Sigmoid colon (tissue), 7 donors: ENCODE data around the gene PSENEN. TPM values are rescaled to one million over a fixed set of nuclear protein-coding genes. Genes with fewer than 3 reads are reported as not detected.

Source experiments
- DNase-seq: peaks from one replicate; pipeline ENCODE4 v3.0.0-alpha.2; 2019
- H3K27ac ChIP-seq, 4 donors: fragments of 200-600 bp; sonication (generic); one replicate each; pipeline ENCODE4 v1.5.1; 2016 to 2019; ENCODE audit warnings: mild to moderate bottlenecking in 1 of 4
- H3K27me3 ChIP-seq, 3 donors: fragments of 200-600 bp; sonication (generic); one replicate each; pipeline ENCODE4 v1.5.1; 2019; ENCODE audit warnings: mild to moderate bottlenecking in 1 of 3
- H3K36me3 ChIP-seq, 4 donors: fragments of 200-600 bp; sonication (generic); one replicate each; pipeline ENCODE4 v1.5.1; 2016 to 2019
- H3K4me1 ChIP-seq, 4 donors: fragments of 200-600 bp; sonication (generic); one replicate each; pipeline ENCODE4 v1.5.1; 2017 to 2019
- H3K4me3 ChIP-seq, 4 donors: fragments of 200-600 bp; sonication (generic); one replicate each; pipeline ENCODE4 v1.5.1; 2017 to 2019; ENCODE audit warnings: mild to moderate bottlenecking in 2 of 4, moderate library complexity in 1 of 4
- H3K9me3 ChIP-seq, 4 donors: fragments of 200-600 bp in 3 of 4; sonication (generic) in 3 of 4; one replicate each; pipeline versions ENCODE4 v1.5.1 to v1.6.1; 2013 to 2019
- CTCF ChIP-seq, 4 experiments: fragments of 450-650 bp in 3 of 4; fragments of 200-600 bp in 1 of 4; IDR thresholded peaks; one replicate each; pipeline ENCODE4 v1.5.1; 2016 to 2019; ENCODE audit warnings: antibody characterized with exemption in 4 of 4, mild to moderate bottlenecking in 3 of 4, moderate library complexity in 2 of 4
- EP300 ChIP-seq, 4 donors: sonication (generic); formaldehyde crosslinking; IDR thresholded peaks; one replicate each; pipeline ENCODE4 v1.6.1; 2017; ENCODE audit warnings: antibody characterized with exemption in 4 of 4
- POLR2A ChIP-seq, 2 donors: fragments of 450-650 bp; IDR thresholded peaks; one replicate each; pipeline ENCODE4 v1.6.1; 2016; ENCODE audit warnings: antibody characterized with exemption in 2 of 2, mild to moderate bottlenecking in 2 of 2, moderate library complexity in 2 of 2
- POLR2AphosphoS5 ChIP-seq, 4 donors: sonication (generic); formaldehyde crosslinking; IDR thresholded peaks; one replicate each; pipeline ENCODE4 v1.6.1; 2017; ENCODE audit warnings: antibody characterized with exemption in 4 of 4
- WGBS, 2 donors: extraction: QIAGEN DNeasy Blood & Tissue Kit; methylation state at CpG; one replicate each; pipeline ENCODE4 v1.1.7; 2013; 5-methylcytosine and 5-hydroxymethylcytosine counted together
- intact Hi-C: fragments of 100-400 bp; cut with DNase I; formaldehyde crosslinking; loops from one replicate; pipeline ENCODE4 v1.15.1; 2023
- polyA plus RNA-seq, 3 donors: library from polyadenylated mRNA; stranded (reverse); fragments of 200-250 nt; gene quantifications; one replicate each; pipeline ENCODE4 v1.2.3, GENCODE V29; 2013
- total RNA-seq, 4 donors: library from RNA; depleted of rRNA; stranded (reverse); fragments of >200 nt; gene quantifications; one replicate each; pipeline ENCODE4 v1.1.0, GENCODE V29; 2016
- donor health status: healthy with polysubstance abuse.
- donor health status: Bipolar disorder and iron deficiency.
- donor health status: healthy.

The PSENEN gene
- total and polyA plus RNA-seq, 7 donors = 27.8 to 72.3 (median 44.9) TPM

- Histone ChIP-seq H3K4me1 (peaks cover 0 to 39% (median 27%) of the 10 kb centered on the region in 4 donors), H3K36me3 (peaks cover 0 to 55% (median 12%) of the 10 kb centered on the region in 4 donors), H3K27me3 (no peaks in the 10 kb centered on the region), H3K4me3 (no peak overlapping the region), H3K27ac (no peak overlapping the region), H3K9me3 (no peaks in the 10 kb centered on the region)
- TF ChIP-seq CTCF (IDR thresholded peaks at IDR 0.05) (no peak), POLR2A (IDR thresholded peaks at IDR 0.05) (no peak), EP300 (IDR thresholded peaks at IDR 0.05) (no peak), POLR2AphosphoS5 (IDR thresholded peaks at IDR 0.05) (no peak)
- WGBS, 2 donors = 96 to 98% methylated on average over 4 of the region's 4 CpGs
- intact Hi-C loops = no loop called here
- DNase-seq = no peak
Observed at GRCh38 chr19:35760711-35761349, 15.4 kb downstream of the PSENEN start.

GRCh38 chr19:35764432-35765315 lies 19.2 kb downstream of the PSENEN start:
- 94 to 97% methylated on average over 17 of the region's 17 CpGs for WGBS, 2 donors
- peaks cover 0 to 59% (median 12%) of the 10 kb centered on the region in 4 donors for H3K36me3 ChIP-seq
- no peak for TF ChIP-seq CTCF (IDR thresholded peaks at IDR 0.05)
- no peak for TF ChIP-seq EP300 (IDR thresholded peaks at IDR 0.05)
- no peak for TF ChIP-seq POLR2A (IDR thresholded peaks at IDR 0.05)
- no peak for TF ChIP-seq POLR2AphosphoS5 (IDR thresholded peaks at IDR 0.05)

GRCh38 chr19:35766571-35767104 lies 21.2 kb downstream of the PSENEN start:
- Histone ChIP-seq H3K27ac (no peak overlapping the region), H3K9me3 (no peaks in the 10 kb centered on the region), H3K27me3 (no peaks in the 10 kb centered on the region), H3K4me1 (peaks cover 0 to 11% (median 0%) of the 10 kb centered on the region in 4 donors), H3K4me3 (no peak overlapping the region), H3K36me3 (peaks cover 0 to 44% (median 12%) of the 10 kb centered on the region in 4 donors)
- WGBS, 2 donors = 88 to 90% methylated on average over 11 of the region's 11 CpGs
- no peak for TF ChIP-seq POLR2A (IDR thresholded peaks at IDR 0.05)
- no peak for TF ChIP-seq EP300 (IDR thresholded peaks at IDR 0.05)
- no peak for DNase-seq
- intact Hi-C loops = no loop called here

More at GRCh38 chr19:35764432-35765315, 19.2 kb downstream of the PSENEN start:
- Histone ChIP-seq H3K9me3 (no peaks in the 10 kb centered on the region), H3K4me1 (peaks cover 0 to 19% (median under 1%) of the 10 kb centered on the region in 4 donors), H3K27me3 (no peaks in the 10 kb centered on the region), H3K27ac (no peak overlapping the region), H3K4me3 (no peak overlapping the region)
- no peak for DNase-seq
- intact Hi-C loops = no loop called here

GRCh38 chr19:35767288-35768081 lies 22.0 kb downstream of the PSENEN start:
- Histone ChIP-seq H3K4me1 (peaks cover 0 to 11% (median 0%) of the 10 kb centered on the region in 4 donors), H3K27ac (no peak overlapping the region), H3K4me3 (no peak overlapping the region), H3K27me3 (no peaks in the 10 kb centered on the region), H3K9me3 (no peaks in the 10 kb centered on the region), H3K36me3 (peaks cover 0 to 36% (median 7%) of the 10 kb centered on the region in 4 donors)
- no peak for DNase-seq
- intact Hi-C loops = no loop called here
- 79 to 89% methylated on average over 34 of the region's 34 CpGs for WGBS, 2 donors
- no peak for TF ChIP-seq POLR2A (IDR thresholded peaks at IDR 0.05)
- TF ChIP-seq EP300 (IDR thresholded peaks at IDR 0.05) = no peak
- TF ChIP-seq POLR2AphosphoS5 (IDR thresholded peaks at IDR 0.05) = no peak
- no peak for TF ChIP-seq CTCF (IDR thresholded peaks at IDR 0.05)
